H1 (cell line): ENCODE data around the gene DDOST. TPM values are rescaled to one million over a fixed set of nuclear protein-coding genes. Genes with fewer than 3 reads are reported as not detected.

ENCODE experiments used
- CTCF ChIA-PET: fragments of 300-600 bp; sonication (Branson Sonifier 250); formaldehyde crosslinking; loops from one replicate; lab custom pipeline; 2021; ENCODE audit not compliant: partially characterized antibody; lab: Charles Lee
- POLR2A ChIA-PET: fragments of 300-600 bp; sonication (Branson Sonifier 250); formaldehyde crosslinking; loops from one replicate; lab custom pipeline; 2021; ENCODE audit warnings: inconsistent platforms; ENCODE audit not compliant: partially characterized antibody; lab: Charles Lee
- DNase-seq, 2 experiments: peaks; one replicate each; pipeline versions ENCODE4 v3.0.0 to v3.0.0-alpha.2; 2010 to 2022; ENCODE audit warnings: low spot score in 2 of 2, low read depth in 1 of 2, mixed read lengths in 1 of 2
- FAIRE-seq: peaks from 2 replicates; lab custom pipeline; 2011; peaks lifted over from hg19 to GRCh38; lab: Jason Lieb, UNC
- H2AFZ ChIP-seq: 2 replicates; pipeline ENCODE4 v1.8.1; 2012; ENCODE audit warnings: low read length, inconsistent platforms
- H2AK5ac ChIP-seq: 2 replicates; pipeline ENCODE4 v1.6.1; 2013; ENCODE audit warnings: low read depth, low read length
- H2BK120ac ChIP-seq: replicated peaks from 2 replicates; pipeline ENCODE3; 2013; ENCODE audit warnings: low read depth, low read length, inconsistent platforms
- H2BK12ac ChIP-seq: 2 replicates; pipeline ENCODE4 v1.6.1; 2013; ENCODE audit warnings: low read depth, low read length
- H2BK15ac ChIP-seq: 2 replicates; pipeline ENCODE4 v1.6.1; 2013; ENCODE audit warnings: low read length
- H2BK20ac ChIP-seq: 2 replicates; pipeline ENCODE4 v1.6.1; 2013; ENCODE audit warnings: low read length
- H2BK5ac ChIP-seq: 2 replicates; pipeline ENCODE4 v1.6.1; 2013; ENCODE audit warnings: low read depth, low read length
- H3K14ac ChIP-seq: 2 replicates; pipeline ENCODE4 v1.6.1; 2013; ENCODE audit warnings: inconsistent platforms; ENCODE audit not compliant: insufficient read length
- H3K18ac ChIP-seq: 2 replicates; pipeline ENCODE4 v1.6.1; 2013; ENCODE audit warnings: low read length; ENCODE audit errors: extremely low read depth
- H3K23ac ChIP-seq: 2 replicates; pipeline ENCODE4 v1.6.1; 2013; ENCODE audit warnings: inconsistent platforms; ENCODE audit not compliant: insufficient read length
- H3K23me2 ChIP-seq: 2 replicates; pipeline ENCODE4 v1.6.1; 2013; ENCODE audit warnings: low read depth, low read length
- H3K27ac ChIP-seq: 2 replicates; pipeline ENCODE4 v1.6.1; 2011; ENCODE audit warnings: low read depth, low read length, inconsistent platforms
- H3K27me3 ChIP-seq, 4 experiments: replicated peaks in 1 of 4; 1 replicate in 1 of 4; 2 replicates in 3 of 4; pipeline versions ENCODE4 v1.6.1 to v1.8.1; 2011 to 2013; ENCODE audit warnings: low read length in 3 of 4, mild to moderate bottlenecking in 3 of 4, inconsistent platforms in 2 of 4, mixed read lengths in 2 of 4, moderate library complexity in 1 of 4; ENCODE audit not compliant: control insufficient read depth in 3 of 4, insufficient read depth in 3 of 4; ENCODE audit errors: extremely low read depth in 1 of 4
- H3K36me3 ChIP-seq, 4 experiments: 2 replicates each; pipeline versions ENCODE4 v1.6.1 to v1.8.1; 2011 to 2013; ENCODE audit warnings: mild to moderate bottlenecking in 4 of 4, low read length in 3 of 4, moderate library complexity in 2 of 4, control low read depth in 1 of 4, inconsistent platforms in 1 of 4; ENCODE audit not compliant: insufficient read depth in 4 of 4, control insufficient read depth in 2 of 4
- H3K4ac ChIP-seq: replicated peaks from 2 replicates; pipeline ENCODE3; 2013; ENCODE audit warnings: low read length, low read depth, mixed read lengths, inconsistent platforms; ENCODE audit not compliant: insufficient read length
- H3K4me1 ChIP-seq, 4 experiments: replicated peaks in 1 of 4; 1 replicate in 1 of 4; 2 replicates in 3 of 4; pipeline versions ENCODE4 v1.6.1 to v1.8.1; 2011 to 2013; ENCODE audit warnings: low read length in 3 of 4, inconsistent platforms in 2 of 4, mixed read lengths in 1 of 4; ENCODE audit not compliant: insufficient read depth in 4 of 4, control insufficient read depth in 3 of 4
- H3K4me2 ChIP-seq, 2 experiments: 2 replicates each; pipeline versions ENCODE4 v1.6.1 to v1.8.1; 2011 to 2013; ENCODE audit warnings: low read depth in 2 of 2, low read length in 2 of 2, control low read depth in 1 of 2, inconsistent platforms in 1 of 2, mild to moderate bottlenecking in 1 of 2; ENCODE audit not compliant: insufficient read depth in 1 of 2
- H3K4me3 ChIP-seq, 4 experiments: fragments of 200-600, 300-600 bp in 1 of 4; sonication (generic), shearing (Covaris generic), sonication (Bioruptor Twin) in 1 of 4; 2 replicates each; pipeline versions ENCODE4 v1.5.1 to v1.8.1; 2011 to 2016; ENCODE audit warnings: low read length in 4 of 4, low read depth in 3 of 4, control low read depth in 2 of 4, inconsistent platforms in 2 of 4, mild to moderate bottlenecking in 2 of 4, mixed read lengths in 1 of 4, moderate library complexity in 1 of 4; ENCODE audit not compliant: insufficient read depth in 2 of 4; ENCODE audit errors: extremely low read depth in 1 of 4
- H3K56ac ChIP-seq: replicated peaks from 2 replicates; pipeline ENCODE3; 2013; ENCODE audit warnings: low read depth, mild to moderate bottlenecking, mixed read lengths, low read length, inconsistent platforms; ENCODE audit not compliant: insufficient read length
- H3K79me1 ChIP-seq: 2 replicates; pipeline ENCODE4 v1.6.1; 2013; ENCODE audit warnings: low read depth, low read length, control low read depth
- H3K79me2 ChIP-seq, 2 experiments: 2 replicates each; pipeline versions ENCODE4 v1.6.1 to v1.8.1; 2012 to 2013; ENCODE audit warnings: low read length in 2 of 2, mild to moderate bottlenecking in 2 of 2, inconsistent platforms in 1 of 2; ENCODE audit not compliant: insufficient read depth in 2 of 2, control insufficient read depth in 1 of 2
- H3K9ac ChIP-seq, 4 experiments: replicated peaks in 1 of 4; 1 replicate in 1 of 4; 2 replicates in 3 of 4; pipeline versions ENCODE4 v1.6.1 to v1.8.1; 2011 to 2013; ENCODE audit warnings: low read depth in 3 of 4, low read length in 3 of 4, control low read depth in 2 of 4, mild to moderate bottlenecking in 2 of 4, moderate library complexity in 2 of 4, inconsistent platforms in 1 of 4; ENCODE audit errors: extremely low read depth in 1 of 4
- H3K9me3 ChIP-seq, 2 experiments: 2 replicates each; pipeline versions ENCODE4 v1.6.1 to v1.8.1; 2012 to 2013; ENCODE audit warnings: mild to moderate bottlenecking in 2 of 2, moderate library complexity in 2 of 2, control low read depth in 1 of 2, inconsistent platforms in 1 of 2, low read depth in 1 of 2, low read length in 1 of 2, mixed read lengths in 1 of 2; ENCODE audit not compliant: insufficient read depth in 2 of 2
- H4K20me1 ChIP-seq, 2 experiments: replicated peaks in 1 of 2; 2 replicates each; pipeline versions ENCODE3 to v1.8.1; 2011 to 2013; ENCODE audit warnings: inconsistent platforms in 2 of 2, low read length in 2 of 2, mild to moderate bottlenecking in 1 of 2; ENCODE audit not compliant: insufficient read depth in 2 of 2, control insufficient read depth in 1 of 2
- H4K5ac ChIP-seq: 2 replicates; pipeline ENCODE4 v1.6.1; 2013; ENCODE audit warnings: low read length, low read depth, mixed read lengths, inconsistent platforms; ENCODE audit not compliant: insufficient read length
- H4K8ac ChIP-seq: 2 replicates; pipeline ENCODE4 v1.8.0; 2013; ENCODE audit warnings: mild to moderate bottlenecking, moderate library complexity, low read length, inconsistent platforms; ENCODE audit not compliant: insufficient read depth; ENCODE audit errors: extremely low read depth
- H4K91ac ChIP-seq: replicated peaks from 2 replicates; pipeline ENCODE3; 2013; ENCODE audit warnings: low read length, mixed read lengths, inconsistent platforms; ENCODE audit not compliant: insufficient read length
- ATF3 ChIP-seq: IDR thresholded peaks from 2 replicates; pipeline ENCODE4 v1.6.1; 2011; ENCODE audit warnings: low read depth, mild to moderate bottlenecking, low read length; ENCODE audit not compliant: insufficient read depth
- CBX5 ChIP-seq: fragments of 300-800, 300-1000 bp; sonication (generic); IDR thresholded peaks from 2 replicates; pipeline ENCODE4 v1.7.1; 2016; ENCODE audit warnings: antibody characterized with exemption, low read length, low read depth
- CEBPB ChIP-seq: IDR thresholded peaks from 2 replicates; pipeline ENCODE4 v1.6.1; 2012; ENCODE audit warnings: low read depth, low read length
- CTCF ChIP-seq, 3 experiments: IDR thresholded peaks; 1 replicate in 2 of 3; 2 replicates in 1 of 3; pipeline versions ENCODE4 v1.5.1 to v1.6.1; 2011; ENCODE audit warnings: low read length in 3 of 3, mild to moderate bottlenecking in 3 of 3, inconsistent platforms in 2 of 3, low read depth in 1 of 3, moderate library complexity in 1 of 3; ENCODE audit not compliant: insufficient read depth in 1 of 3; ENCODE audit errors: control extremely low read depth in 1 of 3
- JUN ChIP-seq: IDR thresholded peaks from 2 replicates; pipeline ENCODE4 v1.6.1; 2011; ENCODE audit warnings: low read depth, mild to moderate bottlenecking, improper control_type of control experiment, low read length
- MAFK ChIP-seq: IDR thresholded peaks from 2 replicates; pipeline ENCODE4 v1.6.1; 2012; ENCODE audit warnings: low read depth, mild to moderate bottlenecking, improper control_type of control experiment, low read length
- NANOG ChIP-seq: IDR thresholded peaks from 2 replicates; pipeline ENCODE4 v1.6.1; 2011; ENCODE audit warnings: low read length, low read depth, mild to moderate bottlenecking, inconsistent platforms; ENCODE audit not compliant: insufficient read depth, poor library complexity, severe bottlenecking
- POLR2A ChIP-seq, 2 experiments: IDR thresholded peaks; 1 replicate in 1 of 2; 2 replicates in 1 of 2; pipeline ENCODE4 v1.6.1; 2011; ENCODE audit warnings: low read depth in 2 of 2, low read length in 2 of 2, mild to moderate bottlenecking in 2 of 2; ENCODE audit errors: control extremely low read depth in 1 of 2
- RBBP5 ChIP-seq: IDR thresholded peaks from 2 replicates; pipeline ENCODE4 v1.7.1; 2012; ENCODE audit warnings: low read depth, mild to moderate bottlenecking, inconsistent platforms, low read length, moderate library complexity, borderline replicate concordance
- SUZ12 ChIP-seq: fragments of 200-600 bp; sonication (generic); IDR thresholded peaks from 2 replicates; pipeline ENCODE4 v1.6.1; 2012; ENCODE audit warnings: mild to moderate bottlenecking, inconsistent platforms, low read length, moderate library complexity, mixed read lengths
- WGBS, 2 experiments: shearing (Covaris generic) in 1 of 2; methylation state at CpG; one replicate each; pipeline versions ENCODE4 v1.1.6 to v1.1.7; 2013 to 2015; ENCODE audit warnings: low lambda C conversion rate in 2 of 2, mixed read lengths in 2 of 2, inconsistent platforms in 1 of 2, low coverage in 1 of 2, missing lambda C conversion rate in 1 of 2; ENCODE audit not compliant: insufficient replicate concordance in 2 of 2, insufficient coverage in 1 of 2, insufficient read length in 1 of 2; ENCODE audit errors: extremely low coverage in 1 of 2, missing lambda C conversion rate in 1 of 2; 5-methylcytosine and 5-hydroxymethylcytosine counted together
- polyA plus RNA-seq, 7 experiments: library from polyadenylated mRNA; depleted of rRNA in 3 of 7; stranded (reverse) in 5 of 7; unstranded in 2 of 7; fragments of >200 nt in 5 of 7; fragments of 200-250 nt in 2 of 7; gene quantifications; 1 replicate in 5 of 7; 2 replicates in 1 of 7; 4 replicates in 1 of 7; pipeline versions ENCODE4 v1.2.1 to v1.2.3, GENCODE V29; 2011 to 2013; ENCODE audit warnings: missing spikeins in 2 of 7, mixed read lengths in 2 of 7
- total RNA-seq: library from RNA; stranded (reverse); fragmentation: NEBNext Ultra II Directional; extraction: Animal tissue kit (Norgen Biotek cat#: 25700); gene quantifications from 2 replicates; pipeline ENCODE4 v1.2.1, GENCODE V29; 2021

Gene DDOST
- total and polyA plus RNA-seq, 2 of the 8 experiments (the other 6 are each of a cell fraction or from before 2014, with no cell fraction given) = 253 to 336 TPM

DNA sequence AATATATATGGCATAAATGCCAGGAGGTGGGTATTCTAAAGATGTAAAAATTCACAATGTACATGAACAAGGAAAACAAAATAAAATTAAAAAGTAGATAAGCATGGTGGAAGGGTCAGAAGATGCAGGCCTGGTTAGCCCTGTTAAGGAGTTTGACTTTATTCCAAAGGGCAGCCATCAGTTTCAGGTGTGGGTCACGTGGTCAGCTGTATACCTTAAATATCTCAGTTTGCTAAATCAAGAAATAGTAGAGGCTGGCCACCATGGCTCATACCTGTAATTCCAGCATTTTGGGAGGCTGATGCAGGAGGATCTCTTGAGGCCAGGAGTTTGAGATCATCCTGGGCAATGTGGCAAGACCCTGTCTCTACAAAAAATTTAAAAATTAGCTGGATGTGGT lies 36.5 kb downstream of the DDOST start:
- Histone ChIP-seq H3K23me2 (peaks cover 2% of the 10 kb centered on the region; the same call in 1 of the 2 replicates), H2AFZ (no peak overlapping the region), H3K23ac (no peak overlapping the region), H3K79me2 (no peaks in the 10 kb centered on the region), H3K9ac (no peak overlapping the region), H3K4me1 (peaks cover 0 to 8% (median 1%) of the 10 kb centered on the region in 4 experiments; a peak in 2 of 7 replicates), H3K27ac (no peak overlapping the region)
- CTCF ChIA-PET = interaction anchor here (1.3 to 1.4 kb wide), 2 partner anchors 9 kb away, joined by 5 to 11 read pairs; partner anchors contain the start of gene PINK1
- WGBS, 2 experiments = 79% methylated on average over 1 of the region's 1 CpG; no CpG with 5 or more reads in 1 of the 2 experiments
- DNase-seq = no peak
- no peak for TF ChIP-seq JUN
- TF ChIP-seq CBX5 = no peak
- no peak for TF ChIP-seq CTCF (IDR thresholded peaks at IDR 0.05; ENCODE audit: control extremely low read depth in 1 of 3, insufficient read depth in 1 of 3, low read depth in 1 of 3, low read length in 3 of 3)
- no peak for TF ChIP-seq CEBPB
- TF ChIP-seq ATF3 = no peak
- TF ChIP-seq MAFK = no peak
- TF ChIP-seq NANOG = no peak
- TF ChIP-seq POLR2A (IDR thresholded peaks at IDR 0.05; ENCODE audit: control extremely low read depth in 1 of 2, low read depth in 2 of 2, low read length in 2 of 2) = no peak
- no peak for TF ChIP-seq RBBP5
- no peak for TF ChIP-seq SUZ12
- TF ChIP-seq, all 59 proteins: peak for 0
- Histone ChIP-seq H3K4me2 (peak overlapping the region in 1 of 2 experiments; percentile 62; a peak in 2 of 4 replicates), H3K9me3 (peaks cover 8 to 9% of the 10 kb centered on the region in 2 experiments; a peak in 2 of 4 replicates), H4K20me1 (no peaks in the 10 kb centered on the region), H3K4ac (peak overlapping the region; percentile 60), H3K36me3 (peaks cover 0 to 2% (median 0%) of the 10 kb centered on the region in 4 experiments; a peak in 1 of 8 replicates), H3K14ac (no peak overlapping the region), H2BK120ac (peak overlapping the region; percentile 79), H2BK20ac (peak overlapping the region; percentile 62; the same call in 1 of the 2 replicates), H3K27me3 (no peaks in the 10 kb centered on the region), H2AK5ac (no peak overlapping the region), H4K5ac (no peak overlapping the region), H3K18ac (peak overlapping the region; percentile 81; the same call in 1 of the 2 replicates), H3K4me3 (peak overlapping the region in 1 of 4 experiments; percentile 31; a peak in 1 of 8 replicates), H4K8ac (no peak overlapping the region), H3K79me1 (no peaks in the 10 kb centered on the region), H2BK15ac (no peak overlapping the region), H2BK5ac (peak overlapping the region; percentile 68; the same call in 1 of the 2 replicates), H2BK12ac (no peak overlapping the region), H4K91ac (peak overlapping the region; percentile 66), H3K56ac (no peak overlapping the region)
- no peak for FAIRE-seq
- POLR2A ChIA-PET = interaction anchor here (0.8 to 2.1 kb wide), 2 partner anchors 9 to 15 kb away, joined by 3 to 13 read pairs; partner anchors contain the start of gene PINK1
